SK-N-SH (cell line): Measurements from ENCODE around the gene PYY. TPM values are rescaled to one million over a fixed set of nuclear protein-coding genes. Genes with fewer than 3 reads are reported as not detected.

ENCODE experiments used
- CTCF ChIA-PET: fragments of 300-600, 350-600 bp; formaldehyde crosslinking; extraction: SDS; loops from one replicate; lab custom pipeline; 2021; lab: Yijun Ruan, JAX
- POLR2A ChIA-PET: fragments of 350-600 bp; sonication (Branson Sonifier 250); formaldehyde crosslinking; extraction: SDS; loops from one replicate; lab custom pipeline; 2020; ENCODE audit warnings: antibody characterized with exemption, inconsistent platforms; lab: Yijun Ruan, JAX
- DNase-seq: peaks from one replicate; pipeline ENCODE4 v3.0.0; 2012
- H2AFZ ChIP-seq: fragments of 200-600 bp; sonication (generic); 2 replicates; pipeline ENCODE4 v1.8.1; 2016; ENCODE audit warnings: antibody characterized with exemption, mild to moderate bottlenecking, low read depth
- H3F3A ChIP-seq: fragments of 200-600 bp; sonication (generic); replicated peaks from 2 replicates; pipeline ENCODE3; 2016; ENCODE audit warnings: antibody characterized with exemption, mild to moderate bottlenecking; ENCODE audit not compliant: insufficient read depth
- H3K27ac ChIP-seq, 2 experiments: fragments of 200-500 bp in 1 of 2; fragments of 200-600 bp in 1 of 2; sonication (Bioruptor generic) in 1 of 2; sonication (generic), shearing (Covaris generic) in 1 of 2; 2 replicates each; pipeline versions ENCODE4 v1.5.1 to v1.6.1; 2014 to 2016; ENCODE audit warnings: low read depth in 2 of 2, inconsistent platforms in 1 of 2, low read length in 1 of 2, mild to moderate bottlenecking in 1 of 2, mixed read lengths in 1 of 2
- H3K27me3 ChIP-seq: fragments of 200-600 bp; sonication (generic), shearing (Covaris generic); 2 replicates; pipeline ENCODE4 v1.6.1; 2016; ENCODE audit warnings: mixed run types; ENCODE audit not compliant: insufficient read depth
- H3K36me3 ChIP-seq, 2 experiments: fragments of 200-500 bp in 1 of 2; fragments of 200-600 bp in 1 of 2; sonication (Bioruptor generic) in 1 of 2; sonication (generic) in 1 of 2; replicated peaks in 1 of 2; 2 replicates each; pipeline versions ENCODE3 to v1.5.1; 2014 to 2016; ENCODE audit warnings: low read length in 1 of 2, mild to moderate bottlenecking in 1 of 2; ENCODE audit not compliant: insufficient read depth in 2 of 2, control insufficient read depth in 1 of 2
- H3K4me1 ChIP-seq, 2 experiments: fragments of 200-500 bp in 1 of 2; fragments of 200-600 bp in 1 of 2; sonication (Bioruptor generic) in 1 of 2; sonication (generic), shearing (Covaris generic) in 1 of 2; 2 replicates each; pipeline versions ENCODE4 v1.5.1 to v1.6.1; 2014 to 2016; ENCODE audit warnings: low read depth in 1 of 2, low read length in 1 of 2, mixed run types in 1 of 2; ENCODE audit not compliant: insufficient read depth in 2 of 2, control insufficient read depth in 1 of 2
- H3K4me2 ChIP-seq: fragments of 200-600 bp; sonication (generic), shearing (Covaris generic); 2 replicates; pipeline ENCODE4 v1.6.1; 2017; ENCODE audit warnings: mixed run types
- H3K4me3 ChIP-seq, 2 experiments: fragments of 200-500 bp in 1 of 2; fragments of 200-600 bp in 1 of 2; sonication (Bioruptor generic) in 1 of 2; sonication (generic), shearing (Covaris generic) in 1 of 2; 2 replicates each; pipeline versions ENCODE4 v1.5.1 to v1.8.1; 2014 to 2016; ENCODE audit warnings: low read depth in 2 of 2, inconsistent platforms in 1 of 2, low read length in 1 of 2, mild to moderate bottlenecking in 1 of 2, mixed read lengths in 1 of 2, moderate library complexity in 1 of 2
- H3K79me2 ChIP-seq: fragments of 200-600 bp; sonication (generic); 2 replicates; pipeline ENCODE4 v1.8.1; 2017; ENCODE audit warnings: mild to moderate bottlenecking; ENCODE audit not compliant: insufficient read depth
- H3K9ac ChIP-seq: fragments of 200-600 bp; sonication (generic); 2 replicates; pipeline ENCODE4 v1.6.1; 2017; ENCODE audit warnings: mixed run types
- H3K9me2 ChIP-seq: fragments of 200-600 bp; sonication (generic); 2 replicates; pipeline ENCODE4 v1.6.1; 2017; ENCODE audit warnings: mixed run types
- H3K9me3 ChIP-seq: fragments of 200-600 bp; sonication (generic); 2 replicates; pipeline ENCODE4 v1.6.1; 2017; ENCODE audit warnings: mixed run types, mild to moderate bottlenecking, moderate library complexity
- H4K20me1 ChIP-seq: fragments of 200-600 bp; sonication (generic); 2 replicates; pipeline ENCODE4 v1.6.1; 2017; ENCODE audit warnings: mild to moderate bottlenecking, mixed run types; ENCODE audit not compliant: insufficient read depth
- CHD2 ChIP-seq: fragments of 150-350 bp; IDR thresholded peaks from 2 replicates; pipeline ENCODE4 v1.6.1; 2018; ENCODE audit warnings: low read length; ENCODE audit not compliant: partially characterized antibody
- EP300 ChIP-seq, 2 experiments: IDR thresholded peaks; 2 replicates each; pipeline versions ENCODE4 v1.4.0 to v1.6.1; 2012; ENCODE audit warnings: borderline replicate concordance in 1 of 2, low read depth in 1 of 2, low read length in 1 of 2
- FOSL2 ChIP-seq: IDR thresholded peaks from 2 replicates; pipeline ENCODE4 v1.4.0; 2012; ENCODE audit warnings: low read depth, mild to moderate bottlenecking, moderate library complexity, borderline replicate concordance
- GABPA ChIP-seq: IDR thresholded peaks from 2 replicates; pipeline ENCODE4 v1.4.0; 2012; ENCODE audit warnings: low read depth, mild to moderate bottlenecking
- GATA2 ChIP-seq: sonication (generic); formaldehyde crosslinking; IDR thresholded peaks from 2 replicates; pipeline ENCODE4 v1.5.0; 2020; ENCODE audit warnings: mild to moderate bottlenecking, missing genetic modification reagents
- IRF3 ChIP-seq: fragments of 150-350 bp; IDR thresholded peaks from 2 replicates; pipeline ENCODE4 v1.6.1; 2016; ENCODE audit warnings: mild to moderate bottlenecking, low read depth, low read length
- JUND ChIP-seq: IDR thresholded peaks from 2 replicates; pipeline ENCODE4 v1.4.0; 2012
- MAX ChIP-seq: IDR thresholded peaks from 2 replicates; pipeline ENCODE4 v1.4.0; 2012; ENCODE audit warnings: low read depth
- MXI1 ChIP-seq: IDR thresholded peaks from 2 replicates; pipeline ENCODE4 v1.6.1; 2012; ENCODE audit warnings: mild to moderate bottlenecking, low read depth, low read length, improper control_type of control experiment
- NRF1 ChIP-seq: IDR thresholded peaks from 2 replicates; pipeline ENCODE4 v1.6.1; 2012; ENCODE audit warnings: low read depth, mild to moderate bottlenecking, low read length
- POLR2AphosphoS5 ChIP-seq: IDR thresholded peaks from 2 replicates; pipeline ENCODE4 v1.6.1; 2012; ENCODE audit warnings: low read depth, low read length
- REST ChIP-seq: IDR thresholded peaks from 2 replicates; pipeline ENCODE4 v1.6.1; 2012; ENCODE audit warnings: mild to moderate bottlenecking, low read depth, low read length, moderate library complexity
- RXRA ChIP-seq: IDR thresholded peaks from 2 replicates; pipeline ENCODE4 v1.4.0; 2012; ENCODE audit warnings: low read depth, mild to moderate bottlenecking, borderline replicate concordance
- TEAD4 ChIP-seq: IDR thresholded peaks from 2 replicates; pipeline ENCODE4 v1.4.0; 2012; ENCODE audit warnings: mild to moderate bottlenecking, borderline replicate concordance; ENCODE audit not compliant: insufficient read depth
- ZBTB33 ChIP-seq: IDR thresholded peaks from 2 replicates; pipeline ENCODE4 v1.4.0; 2012; ENCODE audit warnings: low read depth, borderline replicate concordance
- WGBS: methylation state at CpG from one replicate; pipeline ENCODE4 v1.1.6; 2017; ENCODE audit warnings: low lambda C conversion rate; 5-methylcytosine and 5-hydroxymethylcytosine counted together
- polyA plus RNA-seq, 3 experiments: library from polyadenylated mRNA; depleted of rRNA; stranded (reverse); fragments of >200 nt; gene quantifications; 2 replicates each; pipeline ENCODE4 v1.2.3, GENCODE V29; 2012

PYY gene
- polyA plus RNA-seq, 1 of the 3 experiments (the other 2 are of a cell fraction): 0.21 TPM

GRCh38 chr17:43962479-43962878, 8.7 kb upstream of the PYY start:
- no peaks in the 10 kb centered on the region for H3K9me3 ChIP-seq
- H3K79me2 ChIP-seq: no peaks in the 10 kb centered on the region
- ChIA-PET POLR2A (no interaction called here), CTCF (interaction anchor here (0.8 to 3.3 kb wide), 3 partner anchors 16 to 33 kb away, joined by 3 to 17 read pairs (median 9); partner anchors contain the start of gene PPY)
- no peak overlapping the region for H3K4me3 ChIP-seq
- H3K4me1 ChIP-seq: no peaks in the 10 kb centered on the region
- H3K9me2 ChIP-seq: no peaks in the 10 kb centered on the region
- H3F3A ChIP-seq: no peaks in the 10 kb centered on the region
- H4K20me1 ChIP-seq: no peaks in the 10 kb centered on the region
- no peak overlapping the region for H2AFZ ChIP-seq
- H3K9ac ChIP-seq: no peak overlapping the region
- no peak overlapping the region for H3K4me2 ChIP-seq
- DNase-seq: no peak
- 58% methylated on average over 7 of the region's 7 CpGs for WGBS
- no peaks in the 10 kb centered on the region; the same call in 1 of the 2 replicates for H3K27me3 ChIP-seq
- H3K36me3 ChIP-seq: no peaks in the 10 kb centered on the region
- TF ChIP-seq NRF1 (no peak), MAX (no peak), MXI1 (no peak), CHD2 (no peak), IRF3 (no peak), REST (no peak), GABPA (no peak), FOSL2 (no peak), RXRA (no peak), POLR2AphosphoS5 (no peak), TEAD4 (no peak), GATA2 (CRISPR knock-in tag) (no peak), EP300 (IDR thresholded peaks at IDR 0.05; ENCODE audit: borderline replicate concordance in 1 of 2, low read depth in 1 of 2, low read length in 1 of 2) (no peak), JUND (no peak), ZBTB33 (no peak)
- H3K27ac ChIP-seq: no peak overlapping the region
